ENCODE measurements around the gene APOD. TPM values are rescaled to one million over a fixed set of nuclear protein-coding genes. Genes with fewer than 3 reads are reported as not detected.
A peak's percentile ranks its signal among the peaks of the same experiment; 100 is the strongest.
"Not testable (repeated sequence)": the region's sequence is repeated elsewhere in the genome, so short reads cannot be mapped to it uniquely, and the experiment has no call there.

APOD gene
- total RNA-seq, 4 donors from 2014 or later = 8.5 to 924 (median 281) TPM

DNA sequence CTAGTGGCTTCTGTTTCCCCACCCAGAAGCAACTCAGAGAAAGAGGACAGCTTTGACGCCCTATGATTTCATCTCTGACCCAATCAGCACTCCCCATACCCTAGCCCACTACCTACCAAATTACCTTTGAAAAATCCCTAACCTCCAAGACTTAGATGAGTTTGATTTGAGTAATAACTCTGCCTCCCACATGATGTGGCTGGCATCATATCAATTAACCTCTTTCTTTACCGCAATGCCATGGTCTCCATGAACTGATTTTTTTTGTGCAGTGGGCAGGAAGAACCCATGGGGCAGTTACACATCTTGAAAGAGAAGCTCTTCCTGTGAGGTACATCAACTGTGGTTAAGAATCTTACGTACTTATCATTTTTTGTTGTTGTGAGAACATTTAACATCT, 25.5 kb upstream of the APOD start:
- H3K4me1 ChIP-seq = no peaks in the 10 kb centered on the region
- no peak overlapping the region for H3K4me3 ChIP-seq
- H3K27me3 ChIP-seq = peaks cover 0 to 5% of the 10 kb centered on the region in 2 donors
- TF ChIP-seq POLR2A (IDR thresholded peaks at IDR 0.05) = no peak
- TF ChIP-seq, protein P1, sequence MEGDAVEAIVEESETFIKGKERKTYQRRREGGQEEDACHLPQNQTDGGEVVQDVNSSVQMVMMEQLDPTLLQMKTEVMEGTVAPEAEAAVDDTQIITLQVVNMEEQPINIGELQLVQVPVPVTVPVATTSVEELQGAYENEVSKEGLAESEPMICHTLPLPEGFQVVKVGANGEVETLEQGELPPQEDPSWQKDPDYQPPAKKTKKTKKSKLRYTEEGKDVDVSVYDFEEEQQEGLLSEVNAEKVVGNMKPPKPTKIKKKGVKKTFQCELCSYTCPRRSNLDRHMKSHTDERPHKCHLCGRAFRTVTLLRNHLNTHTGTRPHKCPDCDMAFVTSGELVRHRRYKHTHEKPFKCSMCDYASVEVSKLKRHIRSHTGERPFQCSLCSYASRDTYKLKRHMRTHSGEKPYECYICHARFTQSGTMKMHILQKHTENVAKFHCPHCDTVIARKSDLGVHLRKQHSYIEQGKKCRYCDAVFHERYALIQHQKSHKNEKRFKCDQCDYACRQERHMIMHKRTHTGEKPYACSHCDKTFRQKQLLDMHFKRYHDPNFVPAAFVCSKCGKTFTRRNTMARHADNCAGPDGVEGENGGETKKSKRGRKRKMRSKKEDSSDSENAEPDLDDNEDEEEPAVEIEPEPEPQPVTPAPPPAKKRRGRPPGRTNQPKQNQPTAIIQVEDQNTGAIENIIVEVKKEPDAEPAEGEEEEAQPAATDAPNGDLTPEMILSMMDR (IDR thresholded peaks at IDR 0.05) = no peak
- intact Hi-C loops (cut with DNase I; ENCODE audit: low total_unique reads) = no loop called here
- no peak for DNase-seq
- no peaks in the 10 kb centered on the region for H3K36me3 ChIP-seq
- no peaks in the 10 kb centered on the region for H3K9me3 ChIP-seq
- no peak overlapping the region for H3K27ac ChIP-seq

DNA sequence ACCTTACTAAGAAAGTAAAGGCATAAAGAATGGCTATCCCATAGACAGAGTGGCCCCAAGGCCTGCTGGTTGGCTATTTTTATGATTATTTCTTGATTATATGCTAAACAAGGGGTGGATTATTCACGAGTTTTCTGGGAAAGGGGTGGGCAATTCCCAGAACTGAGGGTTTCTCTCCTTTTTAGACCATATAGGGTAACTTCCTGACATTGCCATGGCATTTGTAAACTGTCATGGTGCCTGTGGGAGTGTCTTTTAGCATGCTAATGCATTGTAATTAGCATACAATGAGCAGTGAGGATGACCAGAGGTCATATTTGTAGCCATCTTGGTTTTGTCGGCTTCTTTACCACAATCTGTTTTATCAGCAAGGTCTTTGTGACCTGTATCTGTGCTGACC, 18.0 kb upstream of the APOD start:
- H3K9me3 ChIP-seq; H3K4me3 ChIP-seq; H3K36me3 ChIP-seq; DNase-seq; intact Hi-C loops (cut with DNase I; ENCODE audit: low total_unique reads); H3K4me1 ChIP-seq; H3K27me3 ChIP-seq; H3K27ac ChIP-seq: not testable (repeated sequence)

GRCh38 chr3:195601382-195601781, 17.6 kb upstream of the APOD start:
- Histone ChIP-seq H3K4me1 (no peaks in the 10 kb centered on the region), H3K4me3 (no peak overlapping the region), H3K27ac (no peak overlapping the region), H3K9me3 (no peaks in the 10 kb centered on the region), H3K36me3 (no peaks in the 10 kb centered on the region), H3K27me3 (peaks cover 0 to 5% of the 10 kb centered on the region in 2 donors)
- DNase-seq = no peak
- TF ChIP-seq, protein P1 (IDR thresholded peaks at IDR 0.05) = no peak
- TF ChIP-seq POLR2A (IDR thresholded peaks at IDR 0.05) = no peak
- intact Hi-C loops (cut with DNase I; ENCODE audit: low total_unique reads) = no loop called here

GRCh38 chr3:195599926-195600325, 16.2 kb upstream of the APOD start:
- H3K36me3 ChIP-seq; H3K27ac ChIP-seq; H3K4me3 ChIP-seq; H3K4me1 ChIP-seq; H3K9me3 ChIP-seq; H3K27me3 ChIP-seq; intact Hi-C loops (cut with DNase I; ENCODE audit: low total_unique reads); DNase-seq: not testable (repeated sequence)

DNA sequence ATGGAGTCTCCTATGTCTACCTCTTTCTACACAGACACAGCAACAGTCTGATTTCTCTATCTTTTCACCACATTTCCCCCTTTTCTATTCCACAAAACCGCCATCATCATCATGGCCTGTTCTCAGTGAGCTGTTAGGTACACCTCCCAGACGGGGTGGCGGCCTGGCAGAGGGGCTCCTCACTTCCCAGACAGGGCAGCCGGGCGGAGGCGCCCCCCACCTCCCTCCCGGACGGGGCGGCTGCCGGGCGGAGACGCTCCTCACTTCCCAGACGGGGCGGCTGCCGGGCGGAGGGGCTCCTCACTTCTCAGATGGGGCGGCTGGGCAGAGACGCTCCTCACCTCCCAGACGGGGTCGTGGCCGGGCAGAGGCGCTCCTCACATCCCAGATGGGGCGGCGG, 15.8 kb upstream of the APOD start:
- DNase-seq; H3K27me3 ChIP-seq; H3K27ac ChIP-seq; H3K4me3 ChIP-seq; H3K9me3 ChIP-seq; intact Hi-C loops (cut with DNase I; ENCODE audit: low total_unique reads); H3K4me1 ChIP-seq; H3K36me3 ChIP-seq: not testable (repeated sequence)

DNA sequence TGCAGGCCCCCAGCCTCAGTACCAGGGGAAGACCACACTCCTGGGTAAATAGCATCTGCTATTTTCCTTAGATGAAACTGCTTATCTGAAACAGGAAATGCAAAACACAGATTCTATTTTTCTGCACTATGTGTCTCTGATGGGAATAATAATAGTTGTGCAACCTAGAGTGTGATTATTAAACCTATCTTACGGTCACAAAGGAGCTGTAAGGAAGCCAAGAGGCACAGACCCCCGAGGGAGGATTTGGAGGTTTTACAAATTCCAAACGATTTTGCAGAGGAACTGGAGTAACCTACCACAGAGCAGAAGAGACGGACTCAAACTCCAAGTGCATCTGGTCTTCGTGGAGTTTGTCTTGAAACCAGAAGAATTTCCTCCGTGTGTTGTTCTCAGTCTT, 14.1 kb upstream of the APOD start:
- peak overlapping the region in 1 of 2 donors; percentile 15 for H3K27ac ChIP-seq
- DNase-seq = no peak
- intact Hi-C loops (cut with DNase I; ENCODE audit: low total_unique reads) = no loop called here
- no peaks in the 10 kb centered on the region for H3K27me3 ChIP-seq
- TF ChIP-seq, protein P1 (IDR thresholded peaks at IDR 0.05) = no peak
- no peak for TF ChIP-seq POLR2A (IDR thresholded peaks at IDR 0.05)
- H3K36me3 ChIP-seq = no peaks in the 10 kb centered on the region
- H3K9me3 ChIP-seq = no peaks in the 10 kb centered on the region
- H3K4me3 ChIP-seq = no peak overlapping the region
- H3K4me1 ChIP-seq = no peaks in the 10 kb centered on the region

GRCh38 chr3:195597229-195597628, 13.5 kb upstream of the APOD start:
- TF ChIP-seq, protein P1 (IDR thresholded peaks at IDR 0.05) = no peak
- no peak for TF ChIP-seq POLR2A (IDR thresholded peaks at IDR 0.05)
- DNase-seq = no peak
- Histone ChIP-seq H3K4me3 (no peak overlapping the region), H3K27ac (peak overlapping the region in 1 of 2 donors; percentile 15), H3K27me3 (no peaks in the 10 kb centered on the region), H3K36me3 (no peaks in the 10 kb centered on the region), H3K4me1 (no peaks in the 10 kb centered on the region), H3K9me3 (no peaks in the 10 kb centered on the region)
- intact Hi-C loops (cut with DNase I; ENCODE audit: low total_unique reads) = no loop called here
